Coronary artery (tissue), 2 donors: ENCODE data around the gene ARHGAP45.

Source experiments
- DNase-seq: peaks from one replicate; pipeline ENCODE4 v3.0.0-alpha.2; 2017; ENCODE audit warnings: low spot score
- H3K27ac ChIP-seq, 2 donors: fragments of 200-600 bp; sonication (generic); one replicate each; pipeline ENCODE4 v1.5.1; 2016 to 2019
- H3K4me3 ChIP-seq: fragments of 200-600 bp; sonication (generic); 2 replicates; pipeline ENCODE4 v1.5.1; 2016; ENCODE audit warnings: mild to moderate bottlenecking, moderate library complexity
- CTCF ChIP-seq: fragments of 200-600 bp; sonication (generic); IDR thresholded peaks from one replicate; pipeline ENCODE4 v1.5.1; 2019; ENCODE audit warnings: antibody characterized with exemption

The ARHGAP45 gene

GRCh38 chr19:1081301-1082164 lies 14.6 kb downstream of the ARHGAP45 start:
- peak overlapping the region; percentile 48 for H3K4me3 ChIP-seq
- no peak overlapping the region for H3K27ac ChIP-seq
- DNase-seq: no peak
- TF ChIP-seq CTCF: no peak

- H3K27ac ChIP-seq: no peak overlapping the region
- no peak for TF ChIP-seq CTCF
- H3K4me3 ChIP-seq: peak overlapping the region; percentile 48
- no peak for DNase-seq
Observed at GRCh38 chr19:1082165-1082927, 15.4 kb downstream of the ARHGAP45 start.

- no peak overlapping the region for H3K27ac ChIP-seq
- H3K4me3 ChIP-seq: no peak overlapping the region
Observed at GRCh38 chr19:1082928-1083816, 16.2 kb downstream of the ARHGAP45 start.

GRCh38 chr19:1084024-1084868 lies 17.3 kb downstream of the ARHGAP45 start:
- DNase-seq: no peak
- no peak for TF ChIP-seq CTCF
- Histone ChIP-seq H3K4me3 (no peak overlapping the region), H3K27ac (no peak overlapping the region)

More at GRCh38 chr19:1082928-1083816, 16.2 kb downstream of the ARHGAP45 start:
- TF ChIP-seq CTCF: no peak
- no peak for DNase-seq

- no peak for TF ChIP-seq CTCF
- no peak for DNase-seq
- H3K4me3 ChIP-seq: no peak overlapping the region
- H3K27ac ChIP-seq: no peak overlapping the region
Observed at GRCh38 chr19:1085053-1085658, 18.2 kb downstream of the ARHGAP45 start.
